ENCODE measurements around the gene PUM1. TPM values are rescaled to one million over a fixed set of nuclear protein-coding genes. Genes with fewer than 3 reads are reported as not detected.

PUM1 gene
- total RNA-seq, 1 experiment from 2014 or later = 43.3 TPM

GRCh38 chr1:30902593-30903290 lies 162.8 kb downstream of the PUM1 start:
- intact Hi-C loops (cut with micrococcal nuclease) = no loop called here
- Histone ChIP-seq H3K36me3 (ENCODE audit: low read depth, low read length) (no peaks in the 10 kb centered on the region), H3K9me2 (replicated peaks; ENCODE audit: low read length) (no peaks in the 10 kb centered on the region), H3K4me2 (ENCODE audit: low read length) (no peak overlapping the region), H3K27me3 (ENCODE audit: low read length) (no peaks in the 10 kb centered on the region), H3K9me3 (ENCODE audit: low read length) (no peaks in the 10 kb centered on the region), H3F3A (ENCODE audit: low read length, unreplicated experiment) (no peaks in the 10 kb centered on the region), H3K79me2 (ENCODE audit: low read length) (peaks cover 3% of the 10 kb centered on the region; the same call in 1 of the 2 replicates), H4K20me1 (ENCODE audit: low read length) (no peaks in the 10 kb centered on the region), H3K9ac (ENCODE audit: low read length) (no peak overlapping the region), H3K4me1 (ENCODE audit: insufficient read depth, low read length) (peaks cover 9% of the 10 kb centered on the region), H3K4me3 (ENCODE audit: low read length) (no peak overlapping the region), H2AFZ (ENCODE audit: low read length) (no peak overlapping the region), H3K27ac (ENCODE audit: low read length) (no peak overlapping the region)
- BruUV-seq (replicated peaks) = no TSS peak
- ChIA-PET POLR2A (ENCODE audit: unreplicated experiment) (no interaction called here), CTCF (no interaction called here)
- no peak for DNase-seq
- TF ChIP-seq EZH2 (IDR thresholded peaks at IDR 0.05; ENCODE audit: low read length, unreplicated experiment) (no peak), EZH2phosphoT487 (IDR thresholded peaks at IDR 0.05; ENCODE audit: borderline replicate concordance, low read length) (no peak), CTCF (conservative IDR thresholded peaks at IDR 0.05; ENCODE audit: low read depth, low read length) (no peak)
- ATAC-seq = no peak

- no peaks in the 10 kb centered on the region for H3F3A ChIP-seq (ENCODE audit: low read length, unreplicated experiment)
- intact Hi-C loops (cut with micrococcal nuclease) = no loop called here
- H3K4me1 ChIP-seq (ENCODE audit: insufficient read depth, low read length) = peaks cover 6% of the 10 kb centered on the region
- CTCF ChIA-PET = no interaction called here
- H2AFZ ChIP-seq (ENCODE audit: low read length) = no peak overlapping the region
- no peak overlapping the region for H3K4me2 ChIP-seq (ENCODE audit: low read length)
- H3K9me3 ChIP-seq (ENCODE audit: low read length) = no peaks in the 10 kb centered on the region
- no peak overlapping the region for H3K27ac ChIP-seq (ENCODE audit: low read length)
- no TSS peak for BruUV-seq (replicated peaks)
- POLR2A ChIA-PET (ENCODE audit: unreplicated experiment) = no interaction called here
- H3K36me3 ChIP-seq (ENCODE audit: low read depth, low read length) = no peaks in the 10 kb centered on the region
- no peak for TF ChIP-seq EZH2phosphoT487 (IDR thresholded peaks at IDR 0.05; ENCODE audit: borderline replicate concordance, low read length)
- no peak for TF ChIP-seq EZH2 (IDR thresholded peaks at IDR 0.05; ENCODE audit: low read length, unreplicated experiment)
- no peak for TF ChIP-seq CTCF (conservative IDR thresholded peaks at IDR 0.05; ENCODE audit: low read depth, low read length)
- no peaks in the 10 kb centered on the region for H4K20me1 ChIP-seq (ENCODE audit: low read length)
- no peak overlapping the region for H3K4me3 ChIP-seq (ENCODE audit: low read length)
- H3K9ac ChIP-seq (ENCODE audit: low read length) = no peak overlapping the region
- DNase-seq = peak; percentile 29
- peak; percentile 42 for ATAC-seq
- no peaks in the 10 kb centered on the region for H3K27me3 ChIP-seq (ENCODE audit: low read length)
- no peaks in the 10 kb centered on the region for H3K9me2 ChIP-seq (replicated peaks; ENCODE audit: low read length)
- no peaks in the 10 kb centered on the region for H3K79me2 ChIP-seq (ENCODE audit: low read length)
Measured at GRCh38 chr1:30901798-30902581, 163.5 kb downstream of the PUM1 start.
